HUDEP-2 (cell line): ENCODE results near the gene UBE2D4.
A peak's percentile ranks its signal among the peaks of the same experiment; 100 is the strongest.

ENCODE experiments used
- DNase-seq, 76 experiments: peaks; one replicate each; lab custom pipeline; 2025; ENCODE audit not compliant: unreplicated experiment in 76 of 76; lab: John Stamatoyannopoulos, UW

Gene UBE2D4

DNA sequence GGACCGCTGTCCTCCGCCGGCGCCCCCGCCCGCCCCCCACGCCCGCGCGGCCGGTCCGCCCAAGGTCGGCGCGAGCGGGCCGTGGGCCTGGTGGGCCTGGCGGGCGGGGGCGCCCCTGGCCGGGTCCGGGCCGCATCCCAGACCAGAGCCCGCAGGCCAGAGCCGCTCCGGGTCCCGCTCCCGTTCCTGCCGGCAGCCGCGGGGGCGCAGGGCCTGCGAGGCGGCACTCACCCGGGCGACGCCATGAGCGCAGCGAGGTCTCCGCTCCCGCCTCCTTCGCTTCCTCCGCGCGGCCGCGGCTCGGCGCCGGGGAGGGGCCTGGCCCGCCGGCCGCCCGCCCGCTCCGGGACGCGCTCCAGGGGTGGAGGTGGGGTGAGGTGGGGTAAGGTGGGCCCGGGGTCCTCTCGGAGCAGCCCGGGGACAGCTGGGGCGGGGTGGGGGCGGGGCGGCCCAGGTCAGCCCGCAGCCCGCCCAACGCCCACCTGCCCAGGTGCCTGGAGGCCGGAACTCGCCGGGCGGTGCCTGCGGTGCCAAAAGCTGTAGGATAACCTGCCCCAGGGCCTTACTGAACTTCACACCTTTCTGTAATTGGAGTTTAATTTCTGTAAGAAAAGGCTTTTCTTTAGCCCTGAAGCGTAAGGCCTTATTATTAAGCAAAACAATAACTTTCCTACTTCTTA, 19.8 kb upstream of the UBE2D4 start, which contains the start of gene URGCP:
Gene URGCP (minus strand): TSS at position 266 of the 680 bp plus-strand sequence. CDS start 21 bp downstream, at position 245.
- peak in 29 of 76 experiments; percentile 6 to 40 (median 17) for DNase-seq

DNA sequence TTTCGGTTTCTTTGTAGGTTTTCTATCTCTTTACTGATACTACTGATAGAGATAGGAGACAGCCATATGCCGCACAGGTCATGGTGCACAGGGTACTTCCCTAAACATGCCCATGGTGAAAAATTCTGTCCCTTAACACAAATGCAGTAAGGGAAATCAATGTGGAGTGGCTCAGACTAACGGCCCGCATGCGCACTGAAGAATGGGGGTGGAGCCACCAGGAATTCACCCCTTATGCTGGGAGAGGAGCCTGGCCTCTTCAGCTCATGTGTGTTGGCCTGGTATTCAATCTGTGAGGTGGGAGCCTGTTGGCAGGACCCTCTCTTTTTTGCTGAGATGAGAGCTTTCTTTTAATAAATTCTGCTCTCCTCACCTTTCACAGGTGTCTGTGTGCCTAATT, 11.4 kb upstream of the UBE2D4 start:
- no peak for DNase-seq

- DNase-seq: no peak
Observed at GRCh38 chr7:43915907-43916306, 10.3 kb upstream of the UBE2D4 start.

DNA sequence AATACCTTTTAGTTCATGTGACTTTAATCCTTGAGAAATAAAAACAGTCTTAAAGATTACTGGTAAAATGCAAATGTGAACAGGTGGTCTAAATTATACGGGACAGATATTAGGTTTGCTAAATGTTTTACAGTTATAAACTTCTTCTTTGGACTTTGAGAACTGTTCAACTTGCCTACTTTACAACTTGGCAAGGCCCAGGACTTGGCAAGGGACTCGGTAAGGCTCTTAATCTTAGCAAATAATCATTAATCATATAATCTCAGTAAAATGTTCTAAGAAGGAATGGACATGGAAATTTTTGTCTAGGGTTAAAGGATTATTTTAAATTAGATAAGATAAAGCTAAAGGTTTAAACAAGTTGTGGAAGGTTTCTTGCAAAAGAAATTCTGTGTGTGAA, 4.8 kb upstream of the UBE2D4 start:
- DNase-seq: no peak

- no peak for DNase-seq
Observed at GRCh38 chr7:43922726-43923125, 3.5 kb upstream of the UBE2D4 start.

DNA sequence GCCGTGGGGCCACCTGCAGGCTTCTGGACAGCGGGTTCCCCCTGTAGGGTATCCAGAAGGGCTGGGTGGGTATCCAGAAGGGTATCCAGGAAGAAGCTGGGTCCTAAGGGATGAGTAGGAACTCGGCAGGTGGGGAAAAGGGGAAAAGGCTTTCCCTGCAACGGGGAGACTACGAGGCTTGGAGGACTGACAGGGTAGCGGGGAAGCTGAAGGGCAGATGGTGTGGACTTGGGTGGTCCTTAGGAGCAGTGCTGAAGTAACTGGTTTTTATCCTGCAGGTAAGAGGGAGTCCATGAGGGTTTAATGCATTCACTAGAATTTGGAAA, 525 bp downstream of the UBE2D4 start:
- no peak for DNase-seq

DNA sequence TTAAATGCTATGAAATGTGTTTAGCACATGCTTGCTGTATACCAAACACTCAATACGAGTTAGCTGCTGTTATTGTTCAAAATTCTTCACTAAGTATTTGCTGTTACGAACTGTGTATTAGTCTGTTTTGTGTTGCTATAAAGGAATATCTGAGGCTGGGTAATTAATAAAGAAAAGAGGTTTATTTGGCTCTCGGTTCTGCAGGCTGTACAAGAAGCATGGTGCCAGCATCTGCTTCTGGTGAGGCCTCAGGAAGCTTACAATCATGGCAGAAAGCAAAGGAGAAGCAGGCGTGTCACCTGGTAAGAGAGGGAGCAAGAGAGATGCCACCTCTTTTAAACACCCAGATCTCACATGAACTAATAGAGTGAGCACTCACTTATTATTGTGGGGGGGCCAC, 1.6 kb downstream of the UBE2D4 start:
- DNase-seq: no peak

DNA sequence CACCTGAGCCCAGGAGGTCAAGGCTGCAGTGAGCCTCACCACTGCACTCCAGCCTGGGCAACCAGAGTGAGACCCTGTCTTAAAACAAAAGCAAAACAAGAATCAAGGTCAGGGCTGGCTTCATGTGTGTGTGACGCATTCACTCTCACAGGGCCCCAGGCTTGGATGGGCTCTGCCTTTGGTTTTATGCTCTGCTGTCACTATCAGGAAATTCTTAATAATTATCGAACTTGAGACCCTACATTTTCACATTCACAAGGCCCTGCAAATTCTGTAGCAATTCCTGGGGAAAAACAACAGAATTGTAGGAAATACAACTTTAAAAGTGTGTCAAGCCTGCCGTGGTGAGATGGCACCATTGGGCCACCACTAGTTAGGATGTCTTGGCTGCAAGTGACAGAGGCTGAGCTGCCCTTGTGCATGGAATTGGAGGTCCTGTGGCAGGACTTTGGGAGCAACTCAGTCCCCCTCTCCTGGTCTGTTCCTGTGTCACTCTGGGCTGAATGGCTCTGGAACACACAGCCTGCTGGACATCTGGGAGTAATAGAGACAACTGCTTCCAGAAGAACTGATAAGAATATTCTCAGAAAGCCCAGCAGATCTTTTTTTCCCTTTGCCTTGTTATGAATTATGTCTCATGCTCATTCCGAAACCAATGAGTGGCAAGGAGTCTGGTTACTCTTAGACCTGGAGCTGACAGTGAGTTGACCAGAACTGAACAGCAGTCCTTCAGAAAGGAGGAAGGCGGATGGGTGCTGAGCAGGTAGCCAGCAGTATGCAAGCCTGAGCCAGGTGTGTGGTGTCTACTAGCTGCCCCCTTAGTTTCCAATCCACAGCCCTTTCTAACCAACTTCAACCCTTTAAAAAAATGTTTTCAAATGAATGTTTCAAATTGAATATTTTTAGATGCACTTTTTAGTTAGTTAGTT, 3.6 kb downstream of the UBE2D4 start:
- no peak for DNase-seq

DNA sequence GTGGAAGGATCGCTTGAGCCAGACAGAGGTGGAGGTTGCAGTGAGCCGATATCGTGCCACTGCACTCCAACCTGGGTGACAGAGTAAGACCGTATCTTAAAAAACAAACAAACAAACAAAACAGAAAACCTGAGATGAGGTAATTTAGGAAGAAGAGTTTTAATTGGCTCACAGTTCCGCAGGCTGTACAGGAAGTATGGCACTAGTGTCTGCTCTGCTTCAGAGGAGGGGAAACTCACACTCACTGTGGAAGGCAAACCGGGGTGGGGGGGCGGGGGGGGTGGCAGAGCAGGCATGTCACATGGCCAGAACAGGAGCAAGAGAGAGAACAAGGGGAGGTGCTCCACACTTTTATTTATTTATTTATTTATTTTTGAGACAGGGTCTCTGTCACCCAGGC, 5.1 kb downstream of the UBE2D4 start:
- DNase-seq: no peak

DNA sequence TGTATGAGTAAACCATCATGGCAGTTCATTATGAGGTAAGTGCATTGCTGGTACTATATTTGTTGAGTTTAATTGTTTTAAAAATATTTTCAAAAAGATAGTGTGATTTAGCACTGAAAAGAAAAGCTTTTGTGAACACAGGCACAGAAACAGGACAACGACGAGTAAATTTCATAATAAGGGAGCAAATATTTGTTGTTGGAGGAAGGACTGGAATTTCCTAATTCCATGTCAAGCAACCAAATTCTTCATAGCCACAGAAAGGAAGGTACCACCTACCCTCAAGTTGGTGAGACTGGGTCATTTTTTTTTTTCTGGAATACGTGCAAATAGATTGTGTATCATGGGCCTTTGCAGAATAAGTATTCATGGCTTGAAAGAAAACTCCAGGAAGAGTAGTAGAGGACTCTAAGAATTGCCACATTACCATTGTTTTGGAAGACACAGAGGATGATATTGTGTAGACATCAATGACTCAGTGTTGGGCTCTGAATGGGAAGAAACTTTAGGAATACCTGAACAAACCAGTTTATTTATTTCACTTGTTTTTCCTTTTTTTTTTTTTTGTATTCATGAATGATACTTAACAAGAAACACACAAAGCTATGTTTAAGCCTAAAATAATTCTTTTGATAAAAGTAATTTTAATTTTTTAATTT, 7.8 kb downstream of the UBE2D4 start:
- DNase-seq: no peak

- DNase-seq: no peak
Observed at GRCh38 chr7:43937444-43937843, 11.2 kb downstream of the UBE2D4 start.

DNA sequence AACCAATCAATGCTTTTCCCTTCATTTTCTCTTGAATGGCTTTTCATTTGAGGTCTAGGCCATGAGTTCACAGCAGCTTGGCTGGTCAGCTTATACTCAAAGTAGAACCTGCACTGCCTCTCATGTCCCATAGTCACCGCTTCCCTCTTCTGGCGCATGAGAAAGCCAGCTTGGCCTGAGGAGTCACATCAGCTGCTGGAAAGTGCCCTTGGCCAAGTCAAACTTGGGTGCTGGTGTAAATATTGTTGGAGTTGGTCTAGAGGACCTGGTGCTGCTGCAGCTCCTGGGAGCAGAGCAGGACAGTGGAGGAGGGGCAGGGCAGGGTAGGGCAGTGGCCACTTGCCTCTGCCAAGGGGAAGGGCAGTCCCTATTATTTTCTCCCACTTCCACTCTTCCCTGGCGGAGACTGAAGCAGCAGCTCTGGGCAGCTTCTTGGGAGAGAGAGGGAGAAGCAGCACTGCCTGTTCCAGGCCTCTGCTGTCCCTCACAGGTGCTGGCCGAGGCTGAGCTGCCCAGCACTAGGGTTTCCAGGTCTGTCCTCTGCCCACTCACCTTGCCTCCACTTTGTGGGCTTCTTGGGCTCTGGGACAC, 12.8 kb downstream of the UBE2D4 start:
- DNase-seq: no peak

DNA sequence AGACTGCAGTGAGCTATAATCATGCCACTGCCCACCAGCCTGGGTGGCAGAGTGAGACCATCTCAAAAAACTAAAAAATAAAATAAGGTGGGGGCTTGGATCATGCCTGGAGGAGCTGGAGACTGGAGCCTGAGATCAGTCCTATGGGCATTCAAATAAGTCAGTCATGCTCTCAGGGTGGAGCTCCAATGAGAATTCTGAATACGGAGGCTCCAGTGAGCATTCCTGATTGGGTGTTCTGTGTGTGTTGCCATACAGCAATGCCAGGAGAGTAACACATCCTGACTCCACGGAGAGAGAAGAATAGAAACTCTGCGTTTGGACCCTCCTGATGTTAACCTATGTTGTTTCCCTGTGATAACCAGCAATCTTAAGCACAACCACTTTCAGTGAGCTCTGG, 16.0 kb downstream of the UBE2D4 start:
- no peak for DNase-seq

- no peak for DNase-seq
Observed at GRCh38 chr7:43942997-43943396, 16.8 kb downstream of the UBE2D4 start.

GRCh38 chr7:43943417-43944187, 17.4 kb downstream of the UBE2D4 start:
- no peak for DNase-seq

DNA sequence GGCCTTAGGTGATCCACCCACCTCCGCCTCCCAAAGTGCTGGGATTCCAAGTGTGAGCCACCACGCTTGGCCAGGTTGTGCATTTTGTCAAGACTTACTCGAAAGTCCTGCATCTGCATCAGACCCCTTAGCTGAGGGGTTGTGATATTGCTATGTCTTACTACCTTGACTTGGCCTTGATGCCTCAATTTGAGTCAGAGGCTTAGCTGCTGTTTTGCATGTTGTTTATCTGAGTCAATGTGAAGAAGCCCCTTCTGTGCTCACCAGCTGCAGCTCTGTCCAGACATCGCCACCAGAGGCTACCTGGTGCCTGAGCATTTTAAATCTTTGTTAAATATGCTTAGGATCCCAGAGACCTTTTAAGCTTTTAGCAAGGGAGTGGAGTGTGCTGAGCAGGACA, 18.1 kb downstream of the UBE2D4 start:
- DNase-seq: no peak

DNA sequence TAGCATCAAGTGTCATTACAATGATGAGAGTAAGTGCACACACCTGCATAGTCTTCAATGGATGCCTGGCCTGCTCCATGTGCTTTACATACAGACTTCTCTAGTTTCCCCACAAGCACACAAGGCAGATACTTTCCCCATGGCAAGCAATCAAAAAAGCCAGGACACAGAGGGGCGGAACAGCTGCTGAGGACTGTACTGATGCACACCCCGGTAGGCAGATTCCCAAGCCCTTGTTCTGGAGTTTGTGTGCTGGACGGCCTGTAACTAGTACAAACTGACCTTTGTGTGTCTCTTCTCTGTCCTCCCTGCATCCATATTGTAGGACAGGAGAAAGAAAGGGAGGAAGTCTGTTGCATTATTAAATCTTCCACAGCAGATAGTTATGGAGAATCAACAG, 25.8 kb downstream of the UBE2D4 start:
- DNase-seq: no peak

DNA sequence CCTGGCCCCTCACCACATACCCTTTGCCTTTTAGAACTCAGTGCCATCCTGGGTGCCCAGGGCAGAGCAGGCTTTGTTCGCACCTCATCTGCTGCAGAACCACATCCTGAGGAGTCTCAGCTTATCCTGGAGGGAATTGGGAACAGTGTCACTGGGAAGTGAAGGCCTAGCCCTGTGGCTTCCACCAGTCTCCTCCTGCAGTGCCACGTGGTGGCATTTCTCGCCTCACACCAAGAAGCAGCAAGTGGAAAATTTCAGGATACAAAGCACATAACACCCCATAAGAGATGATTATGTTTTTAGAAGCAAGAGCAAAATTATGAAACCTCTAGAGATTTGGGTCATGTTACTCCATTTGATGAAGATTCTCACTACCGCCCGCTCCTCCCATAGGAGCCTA, 26.8 kb downstream of the UBE2D4 start:
- DNase-seq: no peak

- peak in 38 of 76 experiments; percentile 2 to 49 (median 27) for DNase-seq
Observed at GRCh38 chr7:43954524-43955228, 28.4 kb downstream of the UBE2D4 start.

GRCh38 chr7:43956027-43956426, 29.8 kb downstream of the UBE2D4 start:
- no peak for DNase-seq
